ENCODE data around the gene GATA5.

GATA5 gene

GRCh38 chr20:62451970-62452369 is 23.8 kb downstream of the GATA5 start:
- no peak for DNase-seq

DNA sequence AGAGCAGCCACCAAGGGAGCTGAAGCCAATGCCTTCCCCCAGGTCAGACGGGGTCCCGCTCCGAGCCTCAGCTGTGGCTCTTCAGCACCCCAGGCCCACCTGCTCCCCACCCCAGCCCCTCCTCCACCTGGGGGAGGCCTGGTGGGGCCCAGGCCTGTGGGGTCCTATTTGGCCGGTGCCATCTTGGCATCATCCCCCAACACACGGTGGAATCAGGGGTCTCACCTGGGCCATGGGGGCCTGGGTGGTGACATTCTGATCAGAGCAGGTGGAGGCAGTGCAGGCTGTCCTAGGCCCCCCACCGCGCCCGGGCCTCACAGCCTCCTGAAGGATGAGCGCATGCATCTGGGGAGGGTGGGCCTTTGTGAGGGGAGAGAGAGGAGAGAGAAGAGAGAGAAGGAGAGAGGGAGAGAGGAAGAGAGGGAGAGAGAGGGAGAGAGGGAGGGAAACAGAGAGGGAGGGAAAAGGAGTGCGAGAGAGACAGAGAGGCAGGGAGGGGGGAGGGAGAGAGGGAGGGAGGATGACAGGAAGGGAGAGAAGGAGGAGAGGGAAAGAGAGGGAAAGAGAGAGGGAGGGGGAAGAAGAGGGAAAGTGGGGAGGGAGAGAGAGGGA is 24.5 kb downstream of the GATA5 start:
- no peak for DNase-seq

- DNase-seq = no peak
Observed at GRCh38 chr20:62449951-62450691, 25.7 kb downstream of the GATA5 start.

DNA sequence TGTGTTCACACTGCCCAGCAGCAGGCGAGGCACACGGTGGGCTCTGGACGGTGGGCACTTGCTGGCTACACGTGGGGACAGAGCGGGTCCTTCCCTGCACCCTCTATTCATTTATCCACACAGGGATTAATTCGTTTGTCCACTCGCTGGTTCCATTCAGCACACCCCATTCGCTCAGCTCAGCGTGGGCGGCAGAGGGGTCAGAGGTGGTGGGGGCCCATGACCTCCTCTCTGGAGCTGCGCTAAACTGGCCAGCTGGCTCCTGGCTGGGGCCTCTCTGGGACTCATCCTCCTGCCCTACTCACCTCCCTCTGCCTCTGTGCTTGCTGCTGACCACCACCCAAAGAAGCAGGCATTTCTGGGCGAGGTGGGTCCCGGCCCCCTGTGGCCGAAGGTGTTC is 27.0 kb downstream of the GATA5 start:
- DNase-seq = no peak

GRCh38 chr20:62448038-62448437 is 27.8 kb downstream of the GATA5 start:
- no peak for DNase-seq

DNA sequence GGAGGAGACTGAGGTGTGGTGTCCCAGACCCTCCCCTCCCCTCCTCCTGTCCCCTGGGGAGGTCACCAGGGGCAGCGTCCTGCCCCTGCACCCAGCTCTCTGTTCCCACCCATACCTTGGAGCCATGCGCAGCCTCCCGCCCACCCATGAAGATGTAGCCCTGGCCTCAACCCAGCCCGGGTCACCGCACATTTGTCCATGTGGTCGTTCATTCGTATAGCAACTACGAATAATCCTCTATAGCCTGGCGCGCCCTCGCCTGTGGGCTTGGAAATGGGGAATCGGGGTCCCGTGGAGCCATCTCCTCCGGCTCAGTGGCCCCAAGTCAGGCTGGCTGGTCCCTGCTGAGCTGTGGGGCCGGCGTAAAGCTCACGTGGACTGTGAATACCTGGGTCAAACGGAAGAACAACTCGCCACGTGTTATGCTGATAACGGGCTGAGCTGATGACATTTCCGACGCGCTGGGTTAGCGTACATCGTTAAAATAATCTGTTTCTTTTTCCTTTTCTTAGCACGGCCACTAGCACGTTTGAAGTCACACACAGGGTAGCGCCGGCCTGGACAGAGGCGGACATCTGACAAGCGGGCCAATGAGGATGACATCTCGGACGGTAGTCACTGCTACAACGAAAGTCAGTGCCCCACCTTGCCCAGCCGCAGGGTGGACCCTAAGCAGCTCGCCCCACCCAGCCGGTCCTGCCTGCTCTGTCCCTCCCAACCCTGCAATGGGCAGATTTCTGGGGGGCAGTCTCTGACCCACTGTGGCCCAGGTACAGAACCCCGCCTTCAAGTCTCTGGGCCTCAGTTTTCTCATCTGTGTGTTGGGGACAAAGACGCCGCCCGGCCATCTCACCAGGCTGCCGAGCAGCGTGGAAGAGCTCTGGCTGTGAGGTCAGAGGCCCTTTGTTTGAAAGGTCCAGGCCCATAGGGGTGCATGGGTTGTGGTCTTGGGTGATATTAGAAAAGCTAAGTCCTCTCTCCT is 28.6 kb downstream of the GATA5 start:
- no peak for DNase-seq

- DNase-seq = no peak
Observed at GRCh38 chr20:62446481-62446880, 29.3 kb downstream of the GATA5 start.

- no peak for DNase-seq
Observed at GRCh38 chr20:62445553-62446340, 30.0 kb downstream of the GATA5 start.

DNA sequence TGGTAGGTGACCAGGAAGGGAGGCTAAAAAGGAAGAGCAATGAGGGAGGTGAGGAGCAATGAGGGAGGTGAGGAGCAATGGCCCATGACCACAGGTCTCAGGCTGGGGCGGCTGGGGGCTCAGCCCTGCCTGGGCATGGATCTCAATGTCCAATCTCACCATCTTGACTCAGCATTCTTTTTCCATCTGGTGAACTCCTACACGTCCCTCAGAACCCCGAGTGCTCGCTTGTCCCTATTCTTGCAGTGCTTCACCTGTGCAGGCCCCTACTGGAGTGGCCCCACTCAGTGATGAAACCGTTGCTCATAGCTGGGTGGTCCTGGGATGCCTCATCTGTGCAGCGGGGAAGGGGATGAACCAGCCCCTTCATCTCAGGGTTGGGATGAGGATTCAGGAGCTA is 31.5 kb downstream of the GATA5 start:
- no peak for DNase-seq

DNA sequence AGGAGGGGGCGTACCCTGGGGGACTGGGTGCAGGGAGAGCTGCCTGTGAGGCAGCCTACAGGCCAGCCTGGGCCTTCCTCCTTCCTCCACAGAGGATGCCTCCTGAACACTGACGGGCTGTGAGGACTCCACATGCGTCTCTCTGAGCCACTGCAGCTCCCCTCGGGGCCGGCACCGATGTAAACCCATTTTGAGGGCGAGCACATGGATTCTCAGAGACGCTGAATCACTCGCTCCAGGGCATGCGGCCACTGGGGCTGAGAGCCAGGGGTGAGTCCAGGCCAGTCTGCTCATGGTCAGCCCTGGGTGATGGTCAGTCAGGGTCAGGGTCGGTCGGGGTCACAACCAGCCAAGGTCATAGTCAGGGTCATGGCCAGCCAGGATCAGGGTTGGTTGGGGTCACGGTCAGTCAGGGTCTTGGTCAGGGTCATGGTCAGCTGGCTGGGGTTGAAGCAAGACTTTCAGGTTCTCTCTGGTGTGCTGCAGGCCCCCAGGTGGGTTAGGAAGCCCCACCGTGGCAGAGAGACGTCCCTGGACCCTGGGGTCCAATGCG is 33.7 kb downstream of the GATA5 start:
- no peak for DNase-seq

DNA sequence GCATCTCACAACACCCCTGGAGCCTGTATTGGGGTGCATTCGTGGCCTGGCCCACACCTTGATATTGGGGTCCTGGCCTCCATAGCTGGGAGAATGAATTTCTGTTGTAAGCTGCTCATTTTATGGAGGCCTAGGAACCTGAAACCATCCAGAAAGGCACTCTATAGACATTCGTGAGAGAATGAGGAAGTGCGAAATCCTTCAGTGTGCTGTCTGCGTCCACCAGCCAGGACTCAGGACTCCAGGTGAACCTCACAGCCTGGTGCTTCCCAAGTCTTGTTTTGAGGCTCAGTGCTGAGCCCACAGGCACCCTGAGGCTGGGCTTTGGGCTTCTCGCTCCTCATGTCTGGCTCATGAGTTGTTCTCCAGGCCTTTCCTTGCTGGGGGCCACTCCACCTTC is 36.6 kb downstream of the GATA5 start:
- DNase-seq = no peak

DNA sequence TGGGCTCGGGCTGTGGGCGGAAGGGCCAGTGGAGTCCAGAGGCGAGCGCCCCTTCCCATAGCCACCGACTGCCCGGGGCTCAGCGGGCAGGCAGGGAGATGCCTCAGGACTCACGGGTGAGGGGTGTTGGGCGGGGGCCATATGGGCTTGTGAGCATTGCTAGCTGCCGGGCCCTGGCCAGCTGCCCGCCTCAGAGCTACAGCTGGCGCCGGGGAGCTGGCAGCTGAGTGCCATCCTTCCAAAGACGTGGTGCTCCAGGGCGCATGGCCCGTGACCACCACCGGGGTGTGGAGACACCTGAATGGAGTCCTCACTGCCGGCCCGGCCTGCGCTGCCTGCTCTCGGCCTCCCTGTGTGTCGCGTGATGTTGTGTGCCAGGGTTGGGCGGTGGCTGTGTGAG is 37.9 kb downstream of the GATA5 start:
- no peak for DNase-seq

- no peak for DNase-seq
Observed at GRCh38 chr20:62437496-62437895, 38.3 kb downstream of the GATA5 start.

GRCh38 chr20:62436692-62437091 is 39.1 kb downstream of the GATA5 start:
- DNase-seq = no peak

DNA sequence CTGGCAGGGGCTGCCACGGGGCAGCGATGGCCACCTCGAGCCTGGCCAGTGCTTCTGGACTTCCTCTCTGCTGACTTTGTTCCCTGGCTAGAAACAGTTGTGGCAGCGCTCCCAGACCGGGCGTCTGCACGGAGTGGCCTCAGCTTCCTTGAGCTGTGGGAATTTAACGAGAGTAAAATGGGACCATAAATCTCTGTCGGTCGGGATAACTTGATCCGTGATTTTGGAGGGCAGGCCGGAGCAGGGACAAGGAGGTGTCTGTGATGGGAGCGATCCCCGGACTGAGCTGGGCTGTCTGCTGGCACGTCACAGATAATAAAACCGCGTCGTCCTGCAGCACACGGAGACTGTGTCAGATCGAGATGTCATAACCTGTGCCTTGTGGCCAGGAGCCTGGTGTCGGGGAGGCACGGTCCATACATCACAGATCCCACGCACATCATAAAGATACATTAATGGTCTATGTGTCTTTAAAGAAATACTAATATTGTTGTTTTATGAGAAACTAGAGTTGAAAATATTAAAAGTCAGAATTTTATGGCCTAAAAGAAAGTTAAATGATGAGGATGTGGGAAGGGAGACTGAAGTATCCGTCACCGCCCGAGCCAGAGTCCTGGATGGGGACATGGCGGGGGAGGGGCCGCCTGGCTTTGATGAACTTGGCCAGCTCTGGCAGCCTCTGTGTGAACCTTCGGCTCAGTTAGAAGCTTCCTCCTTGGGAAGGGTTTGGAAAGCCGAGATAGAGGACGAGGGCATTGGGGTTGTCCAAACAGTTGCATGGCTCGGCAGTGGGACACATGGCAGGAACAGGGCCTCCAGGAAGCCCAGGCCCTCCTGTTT is 41.9 kb downstream of the GATA5 start:
- no peak for DNase-seq

- DNase-seq = no peak
Observed at GRCh38 chr20:62430866-62431447, 44.8 kb downstream of the GATA5 start.

GRCh38 chr20:62430311-62430853 is 45.4 kb downstream of the GATA5 start:
- no peak for DNase-seq

DNA sequence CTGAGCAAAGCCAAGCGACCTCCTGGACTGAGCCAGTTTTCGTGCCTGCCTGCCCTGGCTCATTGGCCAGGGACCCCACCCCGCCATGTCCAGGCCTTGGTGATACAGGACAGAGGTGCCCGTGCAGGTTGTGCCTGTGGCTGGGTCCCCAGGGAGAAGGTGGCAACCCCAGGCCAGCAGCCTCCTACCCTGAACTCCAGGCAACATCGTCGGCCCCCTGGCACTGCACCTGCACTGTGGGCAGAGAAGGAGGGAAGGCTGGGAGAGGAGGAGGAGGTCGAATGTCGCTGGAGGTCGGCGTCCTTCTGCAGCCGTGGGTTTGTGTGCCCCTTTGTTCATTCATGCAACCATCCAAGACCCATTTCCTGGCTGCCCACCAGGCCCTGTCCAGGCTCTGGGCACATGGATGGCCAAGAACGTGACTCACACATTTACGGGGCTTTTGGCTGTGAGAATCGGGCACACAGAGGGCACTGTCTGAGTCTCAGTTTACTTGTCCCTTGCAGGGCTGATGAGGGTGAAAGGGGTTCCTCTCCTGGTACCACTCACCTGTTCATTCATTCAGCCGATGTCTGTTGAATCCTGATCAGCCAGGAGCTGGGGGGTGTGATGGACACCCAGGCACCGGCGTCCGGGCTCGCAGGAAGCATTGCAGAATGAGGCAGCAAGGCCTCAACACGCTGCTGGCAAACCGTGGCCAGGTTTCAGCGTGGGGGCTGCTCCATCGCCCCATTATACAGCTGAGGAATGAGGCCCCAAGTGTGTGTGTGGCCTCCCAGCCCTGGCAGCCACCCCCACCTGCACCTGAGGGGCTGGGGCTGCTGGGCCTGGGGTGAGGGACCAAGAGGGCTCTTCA is 46.1 kb downstream of the GATA5 start:
- DNase-seq = no peak

- DNase-seq = no peak
Observed at GRCh38 chr20:62428396-62429295, 47.1 kb downstream of the GATA5 start.

Measured in central memory CD4-positive, alpha-beta T cell (primary cell).